HG02610 (cell line): ENCODE results near the gene C15orf39.

Experiments used
- ATAC-seq: cut with Tn5 transposase; IDR thresholded peaks from one replicate; pipeline ENCODE4 v1.9.1; 2021; ENCODE audit warnings: mild to moderate bottlenecking, moderate library complexity; ENCODE audit not compliant: unreplicated experiment

The C15orf39 gene

GRCh38 chr15:75195122-75195765 lies 6.4 kb upstream of the C15orf39 start:
- no peak for ATAC-seq

DNA sequence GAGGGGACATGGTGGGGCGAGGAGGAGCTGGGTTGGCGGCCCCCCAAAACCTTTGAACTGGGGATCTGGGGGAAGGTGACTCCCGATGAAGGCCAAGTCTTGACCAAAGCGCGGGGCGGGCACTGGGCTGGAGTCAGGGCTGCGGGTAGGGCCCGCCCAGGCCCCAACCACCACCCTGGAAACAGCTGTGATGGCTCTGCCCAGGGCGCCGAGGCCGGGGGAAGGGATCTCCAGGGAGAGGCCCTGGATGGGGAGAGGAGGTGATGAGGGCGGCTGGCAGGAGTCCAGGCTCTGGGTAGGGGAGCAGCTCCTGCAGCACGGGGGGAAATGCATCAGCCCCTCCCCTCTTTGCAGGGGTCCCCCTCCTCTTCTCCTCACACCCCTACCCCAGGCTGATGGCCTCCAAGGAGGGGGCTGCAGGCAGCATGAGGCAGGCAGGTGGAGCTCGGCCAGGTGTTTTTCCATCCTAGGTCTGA lies 5.9 kb upstream of the C15orf39 start:
- no peak for ATAC-seq

DNA sequence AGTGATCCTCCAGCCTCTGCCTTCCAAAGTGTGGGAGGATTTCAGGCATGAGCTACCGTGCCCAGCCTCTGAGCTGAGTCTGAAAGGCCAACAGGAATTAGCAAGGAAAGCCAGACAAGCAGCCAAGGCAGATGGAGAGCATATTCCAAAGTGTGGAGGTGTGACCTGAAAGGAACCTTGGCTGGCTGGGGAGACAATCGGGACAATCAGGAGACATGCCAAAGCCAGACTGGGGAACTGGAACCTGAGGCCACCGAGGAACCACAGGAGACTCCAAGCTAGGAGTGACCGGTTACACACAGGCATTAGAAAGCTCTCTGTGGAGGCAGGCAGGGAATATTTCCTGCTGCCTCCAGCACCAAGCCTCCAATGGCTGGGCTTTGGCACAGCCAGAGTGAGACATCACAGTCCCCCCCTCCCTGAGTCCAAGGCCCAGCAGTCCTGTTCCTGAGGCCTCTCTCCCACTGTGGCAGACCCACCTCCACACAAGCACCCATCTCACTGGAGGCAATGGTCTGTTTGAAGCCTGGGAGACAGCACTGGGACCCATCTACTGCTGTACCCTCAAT lies 4.5 kb upstream of the C15orf39 start:
- no peak for ATAC-seq

GRCh38 chr15:75198560-75199356 lies 2.9 kb upstream of the C15orf39 start:
- ATAC-seq: no peak

DNA sequence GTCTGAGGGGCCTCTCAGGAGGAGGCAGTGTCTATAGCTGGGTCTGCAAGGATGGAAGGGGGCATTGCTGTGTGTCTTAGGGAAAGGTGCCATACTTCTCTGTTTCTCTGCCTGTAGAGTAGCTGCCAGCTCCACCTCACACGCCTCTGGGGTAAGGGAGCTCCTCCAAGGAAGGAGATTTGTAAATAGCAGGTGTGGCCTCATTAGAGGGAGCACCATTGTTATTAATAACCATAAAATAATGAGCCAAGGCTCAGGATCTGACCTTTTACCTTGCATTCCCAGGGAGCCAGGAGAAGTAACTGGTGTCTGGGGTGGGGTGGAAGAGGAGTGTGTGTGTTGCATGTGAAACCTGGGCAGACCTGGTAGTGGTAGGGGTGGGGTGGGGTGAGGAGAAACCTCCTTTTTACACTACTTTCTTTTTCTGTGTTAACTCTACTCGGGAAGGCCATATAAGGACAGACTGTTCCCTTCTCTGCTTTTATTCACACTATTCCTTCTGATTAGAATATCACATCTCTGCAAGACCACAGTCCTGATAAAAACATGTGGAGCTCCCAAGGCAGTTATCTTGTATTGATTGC lies 2.2 kb upstream of the C15orf39 start:
- ATAC-seq: no peak

DNA sequence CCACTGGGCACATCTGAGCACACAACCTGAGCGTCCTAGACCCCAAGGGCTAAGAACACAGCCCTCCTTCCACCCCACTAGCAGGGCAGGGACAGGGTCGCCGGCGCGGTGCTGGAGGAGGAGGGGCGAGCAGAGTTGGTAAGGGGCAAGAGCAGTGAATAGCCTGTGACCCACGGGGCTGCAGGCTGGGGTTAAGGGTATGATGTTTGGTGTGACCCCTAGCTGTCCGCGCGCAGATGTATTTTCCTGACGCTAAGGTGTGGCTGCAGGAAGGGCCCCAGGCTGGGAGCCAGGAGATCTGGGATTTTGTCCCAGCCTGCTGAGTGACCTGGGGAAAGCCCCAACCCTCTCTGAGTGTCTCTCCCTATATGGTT lies 1.3 kb upstream of the C15orf39 start:
- no peak for ATAC-seq

GRCh38 chr15:75200765-75201615 lies 692 bp upstream of the C15orf39 start:
- ATAC-seq: no peak

DNA sequence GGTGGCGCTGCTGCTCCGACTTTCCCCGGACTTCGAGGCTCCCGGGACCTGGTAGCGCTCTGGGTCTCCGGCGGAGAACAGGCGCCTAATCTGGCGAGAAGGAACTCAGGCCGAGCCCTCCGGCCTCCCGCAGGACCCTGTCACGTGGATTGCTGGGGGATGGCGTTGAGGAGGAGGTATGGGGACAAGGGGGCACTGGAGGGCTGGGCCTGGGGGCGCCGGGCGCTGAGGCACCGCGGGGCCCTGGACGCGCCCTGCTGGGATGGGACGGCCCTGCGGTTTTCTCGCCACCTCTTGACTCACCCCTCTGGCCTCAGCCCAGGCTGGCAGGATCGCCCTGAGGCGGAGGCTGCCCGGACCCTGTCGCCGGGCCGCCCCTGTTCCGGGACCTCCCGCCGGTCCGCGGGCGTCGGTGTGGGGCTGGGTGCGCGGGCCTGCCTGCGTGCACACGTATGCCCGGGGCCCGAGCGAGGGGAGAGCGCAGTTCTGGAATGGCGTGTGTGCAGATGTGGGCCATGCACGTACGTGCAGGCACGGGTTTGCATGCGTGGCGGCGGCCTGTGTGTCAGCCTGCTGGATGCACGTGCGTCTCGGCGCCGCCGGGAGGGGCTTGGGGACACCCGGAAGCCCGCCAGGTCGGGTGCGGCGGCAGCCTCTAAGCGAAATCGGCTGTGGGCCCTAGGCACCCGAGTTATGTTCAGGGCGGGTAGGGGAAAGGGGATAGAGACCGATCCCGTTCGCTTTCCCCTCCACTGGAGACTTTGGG lies 752 bp downstream of the C15orf39 start:
- ATAC-seq: peak; percentile 28

GRCh38 chr15:75203017-75203907 lies 1.6 kb downstream of the C15orf39 start:
- no peak for ATAC-seq

DNA sequence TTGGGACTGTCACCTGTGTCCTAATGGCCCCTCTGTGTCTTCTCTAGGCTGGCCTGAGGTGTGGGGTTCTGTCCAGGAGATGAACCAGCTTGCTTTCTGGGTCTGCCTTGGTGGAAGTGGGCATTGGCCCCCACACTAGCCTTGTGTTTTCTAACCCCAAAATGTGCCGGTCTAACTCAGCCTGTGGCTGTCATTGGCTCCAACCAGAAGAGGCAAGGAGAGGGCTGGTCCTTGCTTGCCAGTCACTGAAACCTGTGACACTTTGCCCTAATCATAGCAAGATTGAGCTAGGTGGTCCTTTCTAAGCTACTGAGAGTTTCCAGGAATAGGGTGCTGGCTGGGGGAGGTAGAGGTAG lies 2.2 kb downstream of the C15orf39 start:
- no peak for ATAC-seq

GRCh38 chr15:75204340-75205063 lies 2.8 kb downstream of the C15orf39 start:
- ATAC-seq: peak; percentile 37

DNA sequence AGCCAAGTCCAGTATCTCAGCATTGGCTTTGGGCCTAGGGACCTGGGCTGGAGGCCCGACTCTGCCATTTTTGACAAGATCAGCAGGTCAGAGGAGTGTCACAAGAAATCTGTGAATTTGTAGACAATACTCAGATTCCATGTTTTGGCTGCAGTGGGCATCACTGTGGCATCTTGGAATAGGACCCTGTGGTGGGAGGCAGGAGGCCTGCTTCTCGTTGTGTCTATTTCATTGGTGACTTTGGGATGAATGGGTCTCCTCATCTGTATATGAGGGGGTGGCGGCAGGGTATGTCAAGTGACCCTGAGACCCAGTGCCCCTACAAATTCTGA lies 3.3 kb downstream of the C15orf39 start:
- no peak for ATAC-seq

GRCh38 chr15:75206006-75206405 lies 4.3 kb downstream of the C15orf39 start:
- ATAC-seq: no peak

- ATAC-seq: no peak
Observed at GRCh38 chr15:75206803-75207617, 5.3 kb downstream of the C15orf39 start.

DNA sequence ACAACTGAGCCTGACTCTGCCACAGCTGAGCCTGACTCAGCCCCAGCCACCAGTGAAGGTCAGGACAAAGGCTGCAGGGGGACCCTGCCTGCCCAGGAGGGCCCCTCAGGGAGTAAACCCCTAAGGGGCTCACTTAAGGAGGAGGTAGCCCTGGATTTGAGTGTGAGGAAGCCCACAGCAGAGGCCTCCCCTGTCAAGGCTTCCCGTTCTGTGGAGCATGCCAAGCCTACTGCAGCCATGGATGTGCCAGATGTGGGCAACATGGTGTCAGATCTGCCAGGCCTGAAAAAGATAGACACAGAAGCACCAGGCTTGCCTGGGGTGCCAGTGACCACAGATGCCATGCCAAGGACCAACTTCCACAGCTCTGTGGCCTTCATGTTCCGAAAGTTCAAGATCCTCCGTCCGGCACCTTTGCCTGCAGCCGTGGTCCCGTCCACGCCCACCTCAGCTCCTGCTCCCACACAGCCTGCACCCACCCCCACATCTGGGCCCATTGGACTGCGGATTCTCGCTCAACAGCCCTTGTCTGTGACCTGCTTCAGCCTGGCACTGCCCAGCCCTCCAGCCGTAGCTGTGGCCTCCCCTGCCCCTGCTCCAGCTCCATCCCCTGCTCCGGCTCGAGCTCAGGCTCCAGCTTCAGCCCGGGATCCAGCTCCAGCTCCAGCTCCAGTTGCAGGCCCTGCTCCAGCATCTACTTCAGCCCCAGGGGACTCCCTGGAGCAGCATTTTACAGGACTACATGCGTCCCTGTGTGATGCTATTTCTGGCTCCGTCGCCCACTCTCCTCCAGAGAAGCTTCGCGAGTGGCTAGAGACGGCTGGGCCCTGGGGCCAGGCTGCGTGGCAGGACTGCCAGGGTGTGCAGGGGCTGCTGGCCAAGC lies 6.2 kb downstream of the C15orf39 start:
- no peak for ATAC-seq

DNA sequence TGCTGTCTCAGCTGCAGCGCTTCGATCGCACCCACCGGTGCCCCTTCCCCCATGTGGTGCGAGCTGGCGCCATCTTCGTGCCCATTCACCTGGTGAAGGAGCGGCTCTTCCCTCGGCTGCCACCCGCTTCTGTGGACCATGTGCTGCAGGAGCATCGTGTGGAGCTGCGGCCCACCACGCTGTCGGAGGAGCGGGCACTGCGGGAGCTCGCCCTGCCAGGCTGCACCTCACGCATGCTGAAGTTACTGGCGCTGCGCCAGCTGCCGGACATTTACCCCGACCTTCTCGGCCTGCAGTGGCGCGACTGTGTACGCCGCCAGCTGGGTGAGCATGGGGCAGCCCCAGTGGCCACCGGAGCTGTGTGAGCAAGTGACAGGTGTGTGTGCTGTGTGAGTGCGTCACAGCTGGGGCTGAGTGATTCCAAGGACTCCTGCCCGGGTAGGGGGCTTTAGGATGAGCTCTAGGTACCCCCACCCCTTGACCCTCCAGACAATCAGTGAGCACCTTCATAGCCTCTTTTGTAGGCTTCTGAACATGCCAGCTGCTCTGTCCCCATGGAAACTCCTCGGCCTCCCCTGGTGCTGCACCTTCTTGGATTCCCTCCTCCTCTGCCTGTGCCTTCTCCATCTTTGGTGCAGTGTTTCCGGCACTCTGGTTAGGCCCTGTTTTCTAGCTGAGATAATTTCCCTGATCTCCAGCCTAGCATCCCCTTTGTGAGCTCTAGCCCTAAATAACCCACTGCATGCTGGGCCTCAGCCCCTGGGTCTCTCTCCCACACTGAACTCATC lies 7.0 kb downstream of the C15orf39 start:
- no peak for ATAC-seq
